Measurements from ENCODE around the gene ARL15. TPM values are rescaled to one million over a fixed set of nuclear protein-coding genes. Genes with fewer than 3 reads are reported as not detected.

Gene ARL15
- total and polyA plus RNA-seq, 4 donors: 5.7 to 66.2 (median 14.9) TPM

GRCh38 chr5:54178207-54178606 lies 132.2 kb downstream of the ARL15 start:
- no peak for TF ChIP-seq CTCF (IDR thresholded peaks at IDR 0.05; ENCODE audit: control extremely low read depth, extremely low read depth)
- DNase-seq (no peak), ATAC-seq (ENCODE audit: insufficient read depth, low FRiP score) (no peak)
- 80 to 89% methylated on average over 5 of the region's 5 CpGs for WGBS, 2 donors
- Histone ChIP-seq H3K4me3 (no peak overlapping the region), H3K4me1 (ENCODE audit: control insufficient read depth in 5 of 5, insufficient read depth in 5 of 5, low read length in 5 of 5) (peaks cover 0 to 15% (median 8%) of the 10 kb centered on the region in 5 donors), H3K9ac (ENCODE audit: insufficient read depth in 1 of 2, low read length in 2 of 2) (no peak overlapping the region), H3K27me3 (ENCODE audit: control insufficient read depth in 3 of 3, insufficient read depth in 3 of 3, low read length in 2 of 3) (no peaks in the 10 kb centered on the region), H3K36me3 (ENCODE audit: control insufficient read depth in 4 of 4, insufficient read depth in 4 of 4, low read length in 4 of 4) (no peaks in the 10 kb centered on the region), H3K27ac (ENCODE audit: low read depth in 1 of 2, low read length in 1 of 2) (no peak overlapping the region), H3K9me3 (ENCODE audit: control insufficient read depth in 4 of 4, insufficient read depth in 3 of 4, low read length in 3 of 4) (no peaks in the 10 kb centered on the region)

- 35 to 74% methylated on average over 2 of the region's 2 CpGs for WGBS, 2 donors
- no peaks in the 10 kb centered on the region for H3K36me3 ChIP-seq (ENCODE audit: control insufficient read depth in 4 of 4, insufficient read depth in 4 of 4, low read length in 4 of 4)
Observed at GRCh38 chr5:54177058-54177457, 133.3 kb downstream of the ARL15 start.

GRCh38 chr5:54176066-54176830 lies 134.1 kb downstream of the ARL15 start:
- WGBS, 2 donors: 90 to 96% methylated on average over 6 of the region's 6 CpGs
- H3K9ac ChIP-seq (ENCODE audit: insufficient read depth in 1 of 2, low read length in 2 of 2): no peak overlapping the region
- H3K4me3 ChIP-seq: no peak overlapping the region
- H3K9me3 ChIP-seq (ENCODE audit: control insufficient read depth in 4 of 4, insufficient read depth in 3 of 4, low read length in 3 of 4): no peaks in the 10 kb centered on the region
- no peak for ATAC-seq (ENCODE audit: insufficient read depth, low FRiP score)
- no peak for TF ChIP-seq CTCF (IDR thresholded peaks at IDR 0.05; ENCODE audit: control extremely low read depth, extremely low read depth)
- DNase-seq: no peak
- H3K27me3 ChIP-seq (ENCODE audit: control insufficient read depth in 3 of 3, insufficient read depth in 3 of 3, low read length in 2 of 3): no peaks in the 10 kb centered on the region
- H3K27ac ChIP-seq (ENCODE audit: low read depth in 1 of 2, low read length in 1 of 2): no peak overlapping the region
- no peaks in the 10 kb centered on the region for H3K36me3 ChIP-seq (ENCODE audit: control insufficient read depth in 4 of 4, insufficient read depth in 4 of 4, low read length in 4 of 4)
- H3K4me1 ChIP-seq (ENCODE audit: control insufficient read depth in 5 of 5, insufficient read depth in 5 of 5, low read length in 5 of 5): peaks cover 0 to 15% (median 8%) of the 10 kb centered on the region in 5 donors

More at GRCh38 chr5:54177058-54177457, 133.3 kb downstream of the ARL15 start:
- H3K27me3 ChIP-seq (ENCODE audit: control insufficient read depth in 3 of 3, insufficient read depth in 3 of 3, low read length in 2 of 3): no peaks in the 10 kb centered on the region
- H3K9ac ChIP-seq (ENCODE audit: insufficient read depth in 1 of 2, low read length in 2 of 2): no peak overlapping the region
- H3K4me1 ChIP-seq (ENCODE audit: control insufficient read depth in 5 of 5, insufficient read depth in 5 of 5, low read length in 5 of 5): peaks cover 0 to 15% (median 8%) of the 10 kb centered on the region in 5 donors
- no peak for ATAC-seq (ENCODE audit: insufficient read depth, low FRiP score)
- no peak for TF ChIP-seq CTCF (IDR thresholded peaks at IDR 0.05; ENCODE audit: control extremely low read depth, extremely low read depth)
- H3K27ac ChIP-seq (ENCODE audit: low read depth in 1 of 2, low read length in 1 of 2): no peak overlapping the region
- DNase-seq: no peak
- no peaks in the 10 kb centered on the region for H3K9me3 ChIP-seq (ENCODE audit: control insufficient read depth in 4 of 4, insufficient read depth in 3 of 4, low read length in 3 of 4)
- no peak overlapping the region for H3K4me3 ChIP-seq

Data from lung (tissue), 12 donors.